GM18508 (cell line): ENCODE data around the gene SLFN12L.
"Not testable (repeated sequence)": the region's sequence is repeated elsewhere in the genome, so short reads cannot be mapped to it uniquely, and the experiment has no call there.

Experiments
- ATAC-seq: cut with Tn5 transposase; IDR thresholded peaks from one replicate; pipeline ENCODE4 v1.9.1; 2021; ENCODE audit warnings: moderate number of reproducible peaks; ENCODE audit not compliant: insufficient read depth, unreplicated experiment

SLFN12L gene

GRCh38 chr17:35499548-35499947 lies 37.9 kb downstream of the SLFN12L start:
- no peak for ATAC-seq

DNA sequence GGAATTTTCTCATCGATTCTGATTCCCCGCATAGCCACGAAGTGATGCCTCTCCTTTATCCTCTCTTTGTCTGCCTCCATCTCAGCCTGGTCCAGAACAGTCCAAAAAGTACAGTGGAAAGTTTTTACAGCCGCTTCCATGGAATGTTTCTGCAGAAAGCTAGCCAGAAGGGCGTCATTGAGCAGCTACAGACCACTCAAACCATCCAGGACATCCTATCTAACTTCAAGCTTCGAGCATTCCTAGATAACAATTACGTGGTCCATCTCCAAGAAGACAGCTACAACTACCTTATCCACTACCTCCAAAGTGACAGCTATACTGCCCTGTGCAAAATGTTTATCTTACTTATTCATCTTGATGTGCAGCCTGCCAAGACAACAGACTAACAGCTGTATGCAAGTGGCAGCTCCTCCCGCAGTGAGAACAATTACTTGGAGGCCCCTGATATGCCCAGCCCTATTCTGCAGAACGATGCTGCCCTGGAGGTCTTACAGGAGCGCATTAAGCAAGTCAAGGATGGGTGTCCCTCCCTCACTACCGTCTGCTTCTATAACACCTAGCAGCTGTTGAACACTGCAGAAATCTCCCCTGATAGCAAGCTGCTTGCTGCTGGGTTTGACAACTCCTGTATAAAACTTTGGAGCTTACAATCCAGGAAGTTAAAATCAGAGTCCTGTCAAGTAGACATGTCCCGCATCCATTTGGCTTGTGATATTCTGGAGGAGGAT lies 38.9 kb downstream of the SLFN12L start:
- no peak for ATAC-seq

DNA sequence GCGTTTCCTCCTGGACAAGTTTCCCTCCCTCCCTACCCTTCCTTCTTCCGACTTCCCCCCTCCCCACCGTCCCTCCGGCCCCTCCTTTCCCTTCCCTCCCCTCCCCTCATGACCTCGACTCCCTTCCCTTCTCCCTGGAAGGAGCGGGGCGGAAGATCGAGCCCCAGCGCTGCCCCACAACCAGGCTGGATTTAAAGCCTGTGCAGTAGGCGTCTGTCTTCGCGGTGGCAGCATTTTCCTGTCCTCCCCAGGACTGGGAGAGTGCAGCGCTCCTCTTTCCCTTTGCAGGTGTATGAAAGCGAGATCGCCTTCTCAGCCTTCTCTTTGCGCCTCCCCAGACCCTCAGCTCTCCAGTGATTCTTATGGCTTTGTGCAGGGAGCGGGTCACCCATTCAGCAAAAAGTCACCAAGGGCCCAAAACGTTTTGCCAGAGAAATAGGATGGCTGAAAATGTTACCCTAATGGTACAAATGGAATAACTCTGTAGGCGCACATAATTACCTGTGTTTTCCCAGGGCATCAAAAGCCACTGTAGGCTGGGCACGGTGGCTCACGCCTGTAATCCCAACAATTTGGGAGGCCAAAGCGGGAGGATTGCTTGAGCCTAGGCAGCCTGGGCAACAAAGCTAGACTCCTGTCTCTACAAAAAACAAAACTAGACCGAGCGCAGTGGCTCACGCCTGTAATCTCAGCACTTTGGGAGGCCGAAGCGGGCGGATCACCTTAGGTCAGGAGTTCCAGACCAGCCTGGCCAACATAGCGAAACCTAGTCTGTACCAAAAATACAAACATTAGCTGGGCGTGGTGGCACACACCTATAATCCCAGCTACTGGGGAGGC lies 40.8 kb downstream of the SLFN12L start:
- ATAC-seq, result no peak

DNA sequence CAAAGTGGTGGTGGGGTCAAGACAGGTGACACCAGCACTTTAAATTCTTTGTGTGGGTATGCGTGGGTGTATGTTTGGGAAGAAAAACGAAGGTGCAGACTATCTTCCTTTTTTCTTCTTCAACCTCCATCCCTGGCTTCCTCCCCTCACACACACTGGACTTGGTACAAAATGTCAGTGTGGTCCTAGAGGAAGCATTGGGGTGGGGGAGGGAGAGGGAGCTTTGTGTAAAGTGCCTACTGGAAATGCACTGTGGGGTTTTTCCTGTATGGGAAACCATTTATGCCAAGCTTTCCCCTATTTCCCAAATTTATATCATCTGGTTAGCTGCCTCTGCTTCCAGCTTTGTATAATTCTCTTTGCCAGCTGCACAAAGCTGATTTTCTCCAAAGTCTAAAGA lies 44.4 kb downstream of the SLFN12L start:
- ATAC-seq, result no peak

- ATAC-seq, result no peak
These were observed 46.1 kb downstream of the SLFN12L start for GRCh38 chr17:35491417-35491816.

GRCh38 chr17:35489944-35490343 lies 47.5 kb downstream of the SLFN12L start:
- no peak for ATAC-seq

GRCh38 chr17:35488991-35489390 lies 48.5 kb downstream of the SLFN12L start:
- no peak for ATAC-seq

DNA sequence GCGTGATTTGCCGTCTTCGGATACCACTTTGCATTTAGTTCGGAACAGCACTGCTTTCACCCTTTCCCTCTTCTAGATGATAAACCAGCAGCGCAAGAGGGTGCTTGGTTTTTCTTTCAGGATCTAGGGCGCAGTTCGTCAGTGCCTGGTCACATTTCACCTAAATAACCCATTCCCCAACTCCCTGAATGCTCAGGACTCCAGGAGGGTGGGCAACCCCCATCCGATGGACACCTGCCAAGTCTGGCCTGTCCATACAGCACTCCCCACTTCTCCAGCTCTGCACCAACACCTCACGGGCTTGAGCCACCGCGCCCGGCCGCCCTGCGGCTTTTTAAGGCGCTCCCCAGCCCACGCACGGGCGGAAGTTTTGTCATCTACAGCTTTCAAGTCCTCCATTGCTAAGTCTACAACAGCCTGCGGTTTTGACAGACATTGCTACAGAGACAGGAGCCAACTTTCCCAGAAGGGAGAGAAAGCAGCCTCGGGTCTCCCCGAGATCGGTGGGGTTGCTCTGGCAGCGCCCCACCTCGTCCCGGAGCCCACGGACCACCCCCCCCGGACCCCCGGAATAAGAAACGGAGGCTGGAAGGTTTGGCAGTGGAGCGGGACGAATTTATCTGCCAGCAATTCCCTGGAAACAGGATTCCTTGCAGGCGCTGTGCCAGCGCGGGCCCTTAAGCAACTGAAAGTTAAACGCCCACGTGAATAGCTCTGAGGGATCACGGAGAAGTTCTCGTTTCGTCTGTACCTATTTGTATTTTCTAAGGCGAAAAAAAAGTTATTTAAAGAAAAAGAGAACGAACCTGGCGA lies 50.4 kb downstream of the SLFN12L start:
- no peak for ATAC-seq

DNA sequence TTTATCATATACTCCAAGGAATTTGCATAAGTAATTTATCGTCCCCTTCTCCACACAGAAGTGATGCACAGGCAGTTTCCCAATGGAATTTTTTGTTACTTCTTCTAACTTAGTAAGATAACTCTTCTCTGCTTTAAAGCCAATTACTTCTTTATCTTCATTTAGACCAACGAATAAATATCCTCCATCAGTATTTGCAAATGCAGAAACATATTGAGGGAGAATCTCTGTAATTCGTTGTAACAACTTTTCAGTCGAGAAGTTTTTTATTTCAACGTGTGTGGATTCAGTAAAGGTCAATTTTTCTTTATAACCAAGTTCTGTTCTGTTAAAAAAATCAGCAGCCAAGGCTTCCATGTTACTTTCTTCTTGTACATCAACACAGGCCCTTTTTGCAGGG lies 58.2 kb downstream of the SLFN12L start:
- ATAC-seq, result no peak

GRCh38 chr17:35477248-35477647 lies 60.2 kb downstream of the SLFN12L start:
- no peak for ATAC-seq

DNA sequence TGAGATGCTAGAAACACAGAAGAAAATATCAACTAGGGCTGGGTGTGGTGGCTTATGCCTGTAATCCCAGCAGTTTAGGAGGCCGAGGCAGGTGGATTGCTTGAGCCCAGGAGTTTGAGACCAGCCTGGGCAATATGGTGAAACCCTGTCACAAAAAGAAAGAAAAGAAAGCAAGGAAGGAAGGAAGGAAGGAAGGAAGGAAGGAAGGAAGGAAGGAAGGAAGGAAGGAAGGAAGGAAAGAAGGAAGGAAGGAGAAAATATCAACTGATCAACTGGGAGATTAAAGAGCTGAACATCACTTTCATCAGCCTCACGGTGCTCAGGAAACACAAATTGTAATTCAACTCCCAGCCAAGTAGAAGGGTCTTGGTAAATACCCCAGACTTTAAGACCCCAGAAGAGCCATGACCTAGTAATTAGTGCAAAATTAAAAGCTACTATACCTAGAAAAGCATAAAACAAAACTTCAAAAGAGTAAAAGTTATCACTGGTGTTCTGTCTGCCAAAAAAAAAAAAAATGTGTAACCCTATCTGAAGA lies 61.1 kb downstream of the SLFN12L start:
- no peak for ATAC-seq

DNA sequence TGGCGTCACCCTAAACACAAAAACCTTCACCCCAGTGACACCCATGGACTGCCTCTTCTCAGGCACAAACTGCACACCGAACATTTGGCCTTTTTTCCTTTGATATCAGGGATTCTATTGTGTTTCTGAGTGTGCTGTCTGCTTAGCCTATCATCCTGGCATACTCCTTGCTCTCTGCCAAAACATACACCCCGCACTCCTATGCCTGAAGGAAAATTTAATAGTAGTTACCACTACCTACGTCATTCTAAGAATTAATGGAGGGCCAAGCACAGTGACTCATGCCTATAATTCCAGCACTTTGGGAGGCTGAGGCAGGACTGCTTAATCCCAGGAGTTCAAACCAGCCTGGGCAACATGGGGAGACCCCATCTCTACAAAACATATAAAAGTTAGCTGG lies 69.0 kb downstream of the SLFN12L start:
- ATAC-seq, result no peak

DNA sequence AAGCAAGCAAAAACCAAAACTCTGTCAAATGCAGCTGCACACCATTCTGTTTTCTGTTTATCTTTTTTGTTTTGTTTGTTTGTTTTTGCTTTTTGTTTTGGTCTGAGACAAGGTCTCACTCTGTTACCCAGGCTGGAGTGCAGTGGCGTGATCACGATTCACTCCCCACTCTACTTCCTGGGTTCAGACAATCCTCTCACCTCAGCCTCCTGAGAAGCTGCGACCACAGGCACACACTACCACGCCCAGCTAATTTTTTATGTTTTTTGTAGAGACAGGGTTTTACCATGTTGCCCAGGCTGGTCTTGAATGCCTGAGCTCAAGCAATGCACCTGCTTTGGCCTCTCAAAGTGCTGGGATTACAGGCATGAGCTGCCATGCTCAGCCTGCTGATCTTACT lies 69.7 kb downstream of the SLFN12L start:
- ATAC-seq, result no peak

DNA sequence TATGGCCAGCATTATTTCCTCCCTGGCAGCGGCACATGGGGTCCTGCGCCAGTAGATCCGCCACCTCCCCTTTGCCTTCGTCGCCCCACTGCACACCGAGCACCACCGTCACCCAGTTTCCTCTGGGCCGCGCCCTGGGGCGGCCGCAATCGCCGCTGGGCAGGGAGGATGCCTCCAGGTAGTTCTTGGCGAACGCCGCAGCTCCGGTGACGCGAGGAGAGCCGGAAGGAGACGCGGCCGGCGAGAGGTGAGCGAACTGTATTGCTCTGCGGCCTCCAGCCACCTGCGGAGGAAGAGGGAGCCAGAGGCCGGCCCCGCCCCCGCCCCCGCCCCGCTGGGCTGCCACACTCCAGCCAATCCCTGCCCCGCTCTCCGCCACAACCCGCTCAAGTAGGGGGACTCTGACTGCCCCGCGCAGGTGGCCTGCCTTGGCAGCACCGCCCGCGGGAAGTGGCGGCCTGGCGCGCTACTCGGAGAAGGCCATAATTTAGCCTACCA lies 77.1 kb downstream of the SLFN12L start:
- no peak for ATAC-seq

DNA sequence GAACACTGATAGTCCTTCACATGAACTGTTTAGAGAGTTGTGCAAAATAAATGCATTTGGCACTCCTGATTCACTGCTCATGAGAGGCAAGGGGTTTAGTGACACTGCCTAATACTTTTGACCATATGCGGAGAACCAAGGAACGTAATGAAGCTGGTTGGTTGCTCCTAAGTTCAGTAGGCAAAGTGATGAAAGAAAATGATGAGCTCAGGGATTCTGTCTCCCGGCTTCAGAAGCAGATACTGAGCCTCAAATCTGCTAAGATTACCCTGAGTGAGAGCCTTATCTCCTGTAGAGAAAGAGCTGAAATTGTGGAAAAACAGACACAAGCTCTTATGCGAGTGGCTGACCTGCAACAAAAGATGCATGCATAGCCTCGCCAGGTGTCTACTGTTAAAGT lies 83.4 kb downstream of the SLFN12L start:
- not testable (repeated sequence) for ATAC-seq

DNA sequence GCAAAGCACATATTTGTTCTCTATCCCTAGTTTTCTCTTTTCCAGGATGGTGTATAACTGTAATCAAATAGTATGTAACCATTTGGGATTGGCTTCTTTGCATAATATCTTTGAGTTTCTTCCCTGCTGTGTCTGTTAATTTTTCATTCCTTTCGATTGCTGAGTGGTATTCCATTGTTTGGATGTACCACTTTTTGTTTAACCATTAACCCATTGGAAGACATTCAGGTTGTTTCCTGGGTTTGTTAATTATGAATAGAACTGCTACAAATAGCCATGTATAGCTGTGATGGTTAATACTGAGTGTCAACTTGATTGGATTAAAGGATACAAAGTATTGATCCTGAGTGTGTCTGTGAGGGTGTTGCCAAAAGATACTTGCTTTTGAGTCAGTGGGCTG lies 84.3 kb downstream of the SLFN12L start:
- ATAC-seq, result no peak

- no peak for ATAC-seq
These were observed 88.0 kb downstream of the SLFN12L start for GRCh38 chr17:35449371-35449931.

- no peak for ATAC-seq
These were observed 88.6 kb downstream of the SLFN12L start for GRCh38 chr17:35448899-35449227.

DNA sequence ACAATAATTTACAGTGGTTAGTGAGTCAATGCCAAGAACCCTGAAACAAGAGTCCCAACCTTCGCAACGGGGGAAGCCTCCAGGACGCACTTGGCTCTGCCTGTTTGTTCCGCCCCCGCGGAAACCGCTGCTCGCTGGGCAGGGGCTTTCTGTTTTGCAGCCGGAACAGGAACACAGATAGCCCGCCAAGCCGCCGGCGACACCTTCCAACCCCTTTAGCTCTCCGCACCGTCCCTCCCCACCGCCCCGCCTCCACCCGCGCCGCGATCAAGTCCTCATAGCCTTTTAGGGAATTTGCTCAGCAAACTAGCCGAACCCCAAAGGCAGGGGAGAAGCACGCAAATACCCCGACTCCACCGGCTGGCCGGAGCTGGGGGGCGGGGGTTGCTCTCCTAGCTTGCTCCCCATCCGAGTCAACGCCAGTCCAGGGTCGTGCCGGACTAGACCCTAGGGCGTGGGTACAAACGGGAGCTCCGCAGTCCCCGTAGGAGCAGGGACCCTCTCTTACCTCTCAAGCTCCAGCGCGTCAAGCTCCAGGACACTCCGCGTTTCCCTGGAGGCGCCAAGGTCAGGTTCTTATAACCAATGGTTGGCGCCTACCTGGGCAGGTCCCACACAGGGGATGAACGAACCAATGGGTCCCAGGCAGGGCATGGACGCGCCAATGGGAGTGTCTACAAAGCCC lies 89.1 kb downstream of the SLFN12L start, which contains the start of gene SLFN13:
Gene SLFN13 (minus strand): TSS at position 553 of the 685 bp plus-strand sequence. CDS start 3,086 bp downstream, outside the sequence.
- no peak for ATAC-seq

- ATAC-seq, result no peak
These were observed 90.0 kb downstream of the SLFN12L start for GRCh38 chr17:35447499-35447898.
